GM19035 (cell line): ENCODE data around the gene RETN.
A peak's percentile ranks its signal among the peaks of the same experiment; 100 is the strongest.
"Not testable (repeated sequence)": the region's sequence is repeated elsewhere in the genome, so short reads cannot be mapped to it uniquely, and the experiment has no call there.

Experiments
- ATAC-seq: cut with Tn5 transposase; IDR thresholded peaks from one replicate; pipeline ENCODE4 v1.9.1; 2021; ENCODE audit not compliant: unreplicated experiment

Gene RETN

DNA sequence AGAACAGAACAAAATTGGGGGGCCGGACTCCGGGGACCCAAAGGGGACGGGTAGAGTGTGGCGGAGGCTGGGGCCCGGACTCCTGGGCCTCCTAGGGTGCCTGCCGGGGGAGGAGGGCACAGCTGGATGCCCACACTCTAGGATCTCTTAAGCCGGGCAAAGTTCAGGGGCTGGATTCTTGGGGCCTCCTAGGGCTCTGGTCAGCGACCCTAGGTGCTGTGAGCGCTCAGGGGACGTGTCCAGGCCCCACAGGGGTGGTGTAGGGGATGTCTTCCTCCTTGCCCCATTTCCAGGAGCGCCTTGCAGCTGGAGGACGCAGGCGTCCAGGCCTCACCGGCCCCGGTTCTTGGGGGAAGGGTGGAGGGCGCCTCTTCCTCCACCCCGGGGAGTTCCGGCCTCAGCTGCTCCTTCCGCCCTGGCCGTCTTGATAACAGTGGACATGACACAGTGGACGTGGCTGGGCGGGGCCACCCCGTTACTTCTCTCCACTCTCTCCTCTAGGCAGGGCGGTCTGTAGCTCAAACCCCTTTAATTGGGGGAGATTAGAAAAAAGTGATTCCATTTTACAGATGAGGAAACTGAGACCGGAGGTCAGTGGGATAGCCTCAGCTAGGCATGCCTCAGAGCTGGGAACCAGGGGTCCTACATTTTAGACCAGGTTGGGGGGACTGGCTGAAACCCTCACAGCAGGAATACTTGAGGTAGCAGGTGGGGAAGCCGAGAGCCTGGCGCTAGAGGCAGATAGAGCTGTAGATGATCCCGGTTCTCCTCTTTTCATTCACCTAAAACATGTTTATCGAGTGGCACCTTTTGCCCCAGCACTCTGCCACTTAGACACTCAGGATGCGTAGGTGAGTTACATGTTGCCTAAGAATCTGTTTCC, 31.2 kb upstream of the RETN start:
- peak; percentile 17 for ATAC-seq

DNA sequence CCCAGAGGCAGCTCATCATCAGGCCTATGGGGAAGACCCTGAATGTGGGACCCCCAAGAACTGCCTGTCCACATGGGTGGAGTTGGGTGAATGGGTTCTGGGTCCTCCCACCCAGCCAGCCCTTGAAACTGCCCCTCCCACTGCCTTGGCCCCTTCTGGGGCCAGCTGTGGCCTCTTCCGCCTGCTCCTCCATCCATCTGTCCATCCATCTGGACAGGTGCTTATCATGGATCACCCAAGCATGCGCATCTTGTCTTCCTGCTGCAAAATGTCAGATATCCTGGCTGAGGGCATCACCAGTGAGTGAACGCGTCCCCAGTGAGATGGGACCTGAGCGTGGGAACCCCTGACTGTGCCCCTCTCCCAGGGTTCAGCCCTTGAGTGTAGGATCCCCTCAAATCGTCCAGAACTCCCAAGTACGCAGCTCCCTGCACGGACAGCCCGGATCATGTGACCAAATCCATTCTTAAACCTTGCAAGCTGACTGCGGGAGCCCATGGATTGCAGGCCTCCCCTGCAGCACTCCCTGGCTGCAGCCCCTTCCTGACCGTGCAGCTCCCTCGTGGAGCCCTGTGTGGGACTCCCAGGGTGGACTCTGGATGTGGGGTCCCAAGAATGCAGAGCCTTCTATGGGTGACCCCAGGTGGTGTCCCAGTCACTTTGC, 29.9 kb upstream of the RETN start:
- ATAC-seq: no peak

DNA sequence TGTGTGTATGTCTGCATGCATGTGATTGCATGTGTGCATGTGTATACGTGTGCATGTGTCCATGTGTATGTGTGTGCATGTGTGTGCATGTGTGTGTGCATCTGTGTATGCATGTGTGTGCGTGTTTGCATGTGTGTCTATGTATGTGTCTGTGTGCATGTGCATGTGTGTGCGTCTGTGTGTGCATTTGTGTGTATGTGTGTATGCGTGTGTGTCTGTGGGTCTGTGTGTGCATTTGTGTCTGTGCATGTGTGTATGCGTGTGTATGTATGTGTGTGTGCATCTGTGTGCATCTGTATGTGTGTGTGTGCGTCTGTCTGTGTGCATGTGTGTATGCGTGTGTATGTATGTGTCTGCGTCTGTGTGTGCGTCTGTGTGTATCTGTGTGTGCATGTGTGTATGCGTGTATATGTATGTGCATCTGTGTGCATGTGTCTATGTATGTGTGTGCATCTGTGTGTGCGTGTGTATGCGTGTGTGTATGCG, 28.9 kb upstream of the RETN start:
- no peak for ATAC-seq

DNA sequence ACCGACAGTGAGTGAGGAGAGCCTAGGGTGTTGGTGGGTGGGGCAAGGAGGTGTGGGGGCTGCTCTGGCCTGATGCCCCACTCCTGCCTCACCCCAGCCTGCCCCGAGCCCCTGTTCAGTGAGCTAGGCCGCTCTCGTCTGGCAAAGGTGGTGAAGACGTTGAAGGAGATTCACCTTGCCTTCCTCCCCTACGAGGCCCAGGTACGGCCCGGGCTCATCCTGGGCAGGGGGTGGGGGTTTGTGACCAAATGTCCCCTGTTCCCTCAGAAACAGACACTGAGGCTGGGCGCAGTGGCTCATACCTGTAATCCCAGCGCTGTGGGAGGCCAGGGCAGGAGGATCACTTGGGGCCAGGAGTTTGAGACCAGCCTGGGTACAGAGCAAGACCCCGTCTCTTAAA, 28.0 kb upstream of the RETN start:
- ATAC-seq: no peak

DNA sequence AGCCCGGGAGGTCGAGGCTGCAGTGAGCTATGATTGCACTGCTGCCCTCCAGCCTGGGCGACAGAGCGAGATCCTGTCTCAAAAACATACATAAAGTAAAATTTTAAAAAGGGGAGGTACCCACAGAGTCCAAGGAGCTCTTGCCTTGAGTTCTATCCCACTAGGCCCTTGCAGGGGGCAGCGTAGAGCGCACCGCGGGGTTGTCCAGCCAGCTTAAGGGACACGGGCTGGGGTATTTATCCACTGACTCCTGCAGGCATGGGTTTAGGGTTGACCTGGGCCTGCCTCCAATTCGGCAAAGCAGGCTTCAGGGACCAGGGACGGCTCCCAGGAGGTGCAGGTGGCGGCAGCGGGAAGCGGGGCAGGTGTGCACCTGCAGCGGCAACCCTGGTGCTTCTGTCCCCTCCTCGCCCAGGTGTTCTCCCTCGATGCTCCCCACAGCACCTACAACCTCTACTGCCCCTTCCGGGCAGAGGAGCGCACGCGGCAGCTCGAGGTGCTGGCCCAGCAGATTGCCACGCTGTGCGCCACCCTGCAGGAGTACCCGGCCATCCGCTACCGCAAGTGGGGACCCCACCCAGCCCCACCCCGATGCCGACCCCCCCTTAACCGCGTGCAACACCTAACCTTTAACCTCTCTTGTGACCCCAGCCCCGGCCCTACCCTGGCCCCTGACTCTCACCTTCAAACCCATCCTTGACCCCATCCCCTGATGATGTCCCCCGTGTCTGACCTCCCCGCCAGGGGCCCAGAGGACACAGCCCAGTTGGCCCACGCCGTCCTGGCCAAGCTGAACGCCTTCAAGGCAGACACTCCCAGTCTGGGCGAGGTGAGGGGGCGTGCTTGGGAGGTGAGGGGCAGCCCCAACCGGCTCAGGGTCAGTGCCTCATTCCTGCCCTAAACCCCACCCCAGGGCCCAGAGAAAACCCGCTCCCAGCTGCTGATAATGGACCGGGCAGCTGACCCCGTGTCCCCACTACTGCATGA, 27.3 kb upstream of the RETN start:
- no peak for ATAC-seq

DNA sequence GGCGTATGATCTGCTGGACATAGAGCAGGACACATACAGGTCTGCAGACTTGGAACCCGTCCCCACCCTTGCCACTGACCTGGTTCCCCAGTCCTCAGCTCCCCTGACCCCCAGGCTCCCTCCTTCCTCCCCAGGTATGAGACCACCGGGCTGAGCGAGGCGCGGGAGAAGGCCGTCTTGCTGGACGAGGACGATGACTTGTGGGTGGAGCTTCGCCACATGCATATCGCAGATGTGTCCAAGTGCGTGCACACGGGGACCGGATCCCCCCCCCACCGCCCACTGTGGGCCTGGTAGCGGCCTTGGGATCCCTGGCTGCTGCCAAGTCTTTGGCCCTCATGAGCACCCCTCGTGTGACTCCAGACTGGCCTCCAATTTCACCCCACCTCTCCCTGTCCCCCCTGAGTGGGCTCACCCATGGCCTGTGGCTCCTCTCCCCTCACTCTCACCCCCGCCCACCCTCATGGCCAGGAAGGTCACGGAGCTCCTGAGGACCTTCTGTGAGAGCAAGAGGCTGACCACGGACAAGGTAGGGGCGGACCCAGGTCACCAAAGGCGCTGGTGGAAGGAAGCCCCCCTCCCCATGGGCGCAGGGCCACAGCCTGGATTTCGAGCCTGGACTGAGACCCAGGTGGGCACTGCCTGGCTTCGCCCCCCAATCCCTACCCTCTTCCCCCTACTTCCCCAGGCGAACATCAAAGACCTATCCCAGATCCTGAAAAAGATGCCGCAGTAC, 26.4 kb upstream of the RETN start:
- no peak for ATAC-seq

DNA sequence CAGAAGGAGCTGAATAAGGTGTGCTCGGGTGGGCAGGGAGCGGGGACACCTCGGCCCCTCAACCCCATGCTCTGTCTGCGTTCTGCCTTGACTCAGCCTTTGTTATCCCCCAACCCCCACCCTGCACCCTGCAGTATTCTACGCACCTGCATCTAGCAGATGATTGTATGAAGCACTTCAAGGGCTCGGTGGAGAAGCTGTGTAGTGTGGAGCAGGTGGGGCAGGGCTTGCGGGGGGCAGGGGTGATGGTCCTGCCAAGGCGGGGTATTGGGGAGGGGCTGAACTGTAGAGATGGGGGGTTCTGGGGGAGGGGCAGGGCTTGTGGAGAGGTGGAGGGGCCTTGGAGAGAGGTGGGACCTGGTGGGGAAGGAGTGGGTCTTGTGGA, 25.8 kb upstream of the RETN start:
- ATAC-seq: no peak

DNA sequence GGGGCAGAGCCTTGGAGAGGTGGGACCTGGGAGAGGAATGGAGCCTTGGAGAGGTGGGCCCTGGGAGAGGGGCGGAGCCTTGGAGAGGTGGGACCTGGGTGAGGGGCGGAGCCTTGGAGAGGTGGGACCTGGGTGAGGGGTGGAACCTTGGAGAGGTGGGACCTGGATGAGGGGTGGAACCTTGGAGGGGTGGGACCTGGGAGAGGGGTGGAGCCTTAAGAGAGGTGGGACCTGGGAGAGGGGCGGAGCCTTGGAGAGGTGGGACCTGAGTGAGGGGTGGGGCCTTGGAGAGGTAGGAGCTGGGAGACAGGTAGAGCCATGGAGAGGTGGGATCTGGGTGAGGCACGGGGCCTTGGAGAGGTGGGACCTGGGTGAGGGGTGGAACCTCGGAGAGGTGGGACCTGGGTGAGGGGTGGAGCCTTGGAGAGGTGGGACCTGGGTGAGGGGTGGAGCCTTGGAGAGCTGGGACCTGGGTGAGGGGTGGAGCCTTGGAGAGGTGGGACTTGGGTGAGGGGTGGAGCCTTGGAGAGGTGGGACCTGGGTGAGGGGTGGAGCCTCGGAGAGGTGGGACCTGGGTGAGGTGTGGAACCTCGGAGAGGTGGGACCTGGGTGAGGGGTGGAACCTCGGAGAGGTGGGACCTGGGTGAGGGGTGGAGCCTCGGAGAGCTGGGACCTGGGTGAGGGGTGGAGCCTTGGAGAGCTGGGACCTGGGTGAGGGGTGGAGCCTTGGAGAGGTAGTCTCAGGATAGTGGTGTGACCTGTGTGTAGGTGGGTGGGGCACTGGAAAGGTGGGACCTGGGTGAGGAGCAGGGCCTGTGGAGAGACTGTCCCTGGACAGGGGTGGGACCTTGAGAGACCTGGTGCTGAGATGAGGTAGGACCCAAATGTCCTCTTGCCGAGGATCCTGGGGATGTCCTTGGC, 25.0 kb upstream of the RETN start:
- not testable (repeated sequence) for ATAC-seq

DNA sequence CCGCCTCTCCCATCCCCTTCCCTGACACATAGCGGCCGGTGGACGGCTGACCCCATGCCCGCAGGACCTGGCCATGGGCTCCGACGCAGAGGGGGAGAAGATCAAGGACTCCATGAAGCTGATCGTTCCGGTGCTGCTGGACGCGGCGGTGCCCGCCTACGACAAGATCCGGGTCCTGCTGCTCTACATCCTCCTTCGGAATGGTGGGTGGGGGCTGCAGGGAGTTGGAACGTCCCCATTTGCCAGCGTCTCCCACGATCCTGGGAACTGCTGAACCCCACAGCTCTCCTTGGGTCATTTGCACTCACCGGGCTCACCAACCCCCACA, 24.3 kb upstream of the RETN start:
- no peak for ATAC-seq

DNA sequence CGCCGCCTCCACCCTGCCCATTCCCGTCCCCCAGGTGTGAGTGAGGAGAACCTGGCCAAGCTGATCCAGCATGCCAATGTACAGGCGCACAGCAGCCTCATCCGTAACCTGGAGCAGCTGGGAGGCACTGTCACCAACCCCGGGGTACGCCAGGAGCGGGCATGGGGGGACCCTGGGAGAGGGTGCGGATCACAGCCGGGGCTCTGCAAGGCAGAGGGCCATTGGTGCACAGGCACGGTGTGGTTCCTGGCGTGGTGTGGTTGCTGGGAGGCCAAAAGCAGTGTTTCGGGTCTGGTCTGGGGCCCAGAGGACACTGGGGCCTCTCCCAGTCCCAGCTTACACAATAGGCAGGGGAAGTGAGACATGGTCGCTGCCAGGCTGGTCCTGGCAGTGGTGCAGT, 23.7 kb upstream of the RETN start:
- no peak for ATAC-seq

DNA sequence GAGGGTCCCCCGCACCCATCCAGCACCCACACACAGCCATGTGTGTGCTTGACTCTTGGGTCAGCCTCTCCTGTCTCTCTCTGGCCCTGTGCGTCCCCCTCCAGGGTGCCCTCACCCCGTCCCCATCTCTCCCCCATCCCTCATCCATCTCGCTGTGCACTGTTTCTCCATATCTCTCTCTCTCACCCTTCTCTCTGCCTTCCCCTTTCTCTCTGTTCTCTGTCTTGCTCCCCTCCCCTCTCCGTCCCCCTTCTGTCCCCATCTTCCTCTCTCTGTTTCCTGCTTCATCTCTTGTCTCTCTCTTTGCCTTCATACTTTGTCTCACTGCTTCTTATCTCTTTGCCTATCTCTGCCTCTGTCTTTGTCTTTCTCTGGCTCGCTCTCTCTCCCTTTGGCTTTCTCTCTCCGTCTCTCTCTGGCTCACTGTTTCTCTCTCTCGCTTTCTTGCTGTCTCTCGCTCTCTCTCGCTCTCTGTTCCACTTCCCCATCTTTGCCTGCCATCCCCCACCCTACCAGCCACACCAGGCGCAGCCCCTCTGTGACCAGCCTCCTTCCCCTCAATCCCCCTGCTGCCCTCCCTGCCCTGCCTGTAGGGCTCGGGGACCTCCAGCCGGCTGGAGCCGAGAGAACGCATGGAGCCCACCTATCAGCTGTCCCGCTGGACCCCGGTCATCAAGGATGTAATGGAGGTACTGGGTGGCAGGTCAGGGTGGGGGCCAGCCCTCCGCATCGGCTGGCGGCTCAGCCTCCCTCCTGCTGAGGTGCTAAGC, 23.0 kb upstream of the RETN start:
- ATAC-seq: no peak

DNA sequence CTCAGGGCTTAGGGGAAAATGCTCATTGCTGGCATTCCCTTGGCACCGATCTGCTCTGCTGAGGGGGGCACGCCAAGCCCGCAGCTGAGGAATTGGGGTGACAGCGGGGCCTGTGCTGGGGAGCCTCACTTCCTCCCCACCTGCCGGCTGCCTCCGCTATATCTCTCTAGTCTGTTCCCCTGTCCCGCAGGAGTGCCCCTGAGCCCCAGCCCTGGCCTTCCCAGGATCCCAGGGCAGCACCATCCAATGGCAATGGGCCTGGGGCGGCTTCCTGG, 22.5 kb upstream of the RETN start:
- no peak for ATAC-seq

DNA sequence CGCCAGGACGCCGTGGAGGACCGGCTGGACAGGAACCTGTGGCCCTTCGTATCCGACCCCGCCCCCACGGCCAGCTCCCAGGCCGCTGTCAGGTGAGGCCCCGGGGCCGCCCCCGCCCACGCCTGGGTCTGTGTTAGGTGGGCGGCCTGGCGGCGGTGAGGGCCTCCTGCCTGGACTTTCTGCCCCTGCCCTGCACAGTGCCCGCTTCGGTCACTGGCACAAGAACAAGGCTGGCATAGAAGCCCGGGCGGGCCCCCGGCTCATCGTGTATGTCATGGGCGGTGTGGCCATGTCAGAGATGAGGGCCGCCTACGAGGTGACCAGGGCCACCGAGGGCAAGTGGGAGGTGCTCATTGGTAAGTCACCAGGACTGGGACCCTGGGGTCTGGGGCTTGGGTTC, 21.7 kb upstream of the RETN start:
- ATAC-seq: no peak

DNA sequence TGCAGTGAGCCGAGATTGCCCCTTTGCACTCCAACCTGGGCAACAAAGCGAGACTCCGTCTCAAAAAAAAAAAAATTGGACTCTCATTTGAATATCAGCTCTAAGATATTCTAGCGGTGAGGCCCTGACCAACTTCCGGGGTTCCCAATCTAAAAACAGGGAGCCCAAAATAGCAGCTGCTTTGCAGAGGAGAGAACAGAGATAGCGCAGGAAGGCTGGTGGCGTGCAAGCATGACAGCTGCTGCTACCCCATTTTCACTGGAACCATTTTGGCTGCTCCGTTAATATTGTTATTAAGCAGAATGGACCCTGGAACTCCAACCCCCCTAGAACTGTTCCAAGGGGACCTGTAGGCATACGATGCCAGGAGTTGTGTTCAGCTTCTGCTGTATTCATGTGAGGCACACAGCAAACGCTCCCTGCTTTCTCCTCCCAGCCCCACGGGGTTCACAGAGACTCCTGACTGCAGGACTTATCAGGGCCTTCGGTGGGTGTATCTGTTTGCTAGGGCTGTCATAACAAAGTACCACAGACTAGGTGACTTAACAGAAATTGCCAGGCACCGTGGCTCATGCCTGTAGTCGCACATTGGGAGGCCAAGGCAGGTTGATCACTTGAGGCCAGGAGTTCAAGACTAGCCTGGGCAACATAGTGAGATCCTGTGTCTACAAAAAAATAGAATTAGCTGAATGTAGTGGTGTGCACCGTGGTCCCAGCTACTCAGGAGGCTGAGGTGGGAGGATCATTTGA, 20.4 kb upstream of the RETN start:
- ATAC-seq: no peak

DNA sequence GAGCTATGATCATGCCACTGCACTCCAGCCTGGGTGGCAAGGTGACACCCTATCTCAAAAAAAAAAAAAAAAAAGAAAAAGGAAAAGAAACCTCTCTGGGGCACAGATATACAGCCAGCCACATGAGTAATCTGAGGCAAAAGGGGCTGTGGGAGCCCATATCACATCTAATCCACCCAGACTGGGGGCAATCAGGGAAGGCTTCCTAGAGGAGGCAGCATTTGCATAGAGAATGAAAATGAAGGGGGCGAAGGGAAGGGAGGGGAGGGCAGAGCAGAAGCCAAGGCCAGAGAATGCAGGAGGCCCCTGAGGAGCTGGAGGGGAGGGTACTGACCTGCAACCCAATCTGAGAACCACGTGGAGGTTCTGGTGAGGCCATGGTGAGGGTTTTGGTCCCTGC, 18.7 kb upstream of the RETN start:
- no peak for ATAC-seq

DNA sequence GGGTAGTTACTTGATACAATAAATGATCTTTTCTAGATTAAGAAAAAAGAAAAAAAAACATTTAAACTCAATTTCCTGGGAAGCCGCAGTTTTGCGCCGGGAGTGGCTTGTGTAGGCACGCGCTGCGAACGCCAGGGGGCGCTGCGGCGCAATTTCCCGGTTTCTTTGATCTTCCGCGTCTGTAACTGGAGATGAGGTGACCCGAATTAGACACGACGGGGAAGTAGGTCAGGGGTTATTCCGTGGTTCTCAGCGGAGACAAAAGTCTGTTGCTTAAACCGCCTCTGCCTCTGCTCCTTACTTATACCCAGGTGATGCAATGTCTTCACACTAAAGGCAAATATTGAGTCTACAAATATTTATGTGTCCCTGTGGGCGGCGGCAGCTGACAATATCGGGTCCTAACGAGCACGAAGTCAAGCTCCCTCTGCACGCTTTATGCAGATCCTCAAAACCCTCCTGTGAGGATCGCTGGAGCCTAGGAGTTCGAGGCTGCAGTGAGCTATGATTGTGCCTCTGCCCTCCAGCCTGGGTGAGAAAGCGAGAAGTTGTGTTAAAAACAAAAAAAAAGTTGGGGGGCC, 16.7 kb upstream of the RETN start:
- no peak for ATAC-seq

DNA sequence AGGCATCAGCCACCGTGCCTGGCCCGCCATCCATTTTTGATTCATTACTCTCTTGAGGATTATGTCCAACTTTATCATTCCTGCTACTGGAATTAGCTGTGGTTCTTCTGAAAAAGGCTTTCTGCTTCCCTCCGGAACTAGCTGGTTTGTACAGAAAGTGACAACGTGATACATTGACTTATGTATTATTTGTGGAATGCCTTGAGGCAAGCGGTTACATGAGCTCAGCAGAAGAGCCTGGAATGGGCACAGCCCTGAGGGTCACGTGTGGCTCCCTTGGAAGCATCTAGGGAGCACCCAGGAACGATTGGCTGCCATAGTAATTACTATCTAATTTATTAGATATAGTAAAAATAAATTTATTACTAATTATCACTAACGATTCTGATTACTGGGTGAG, 14.4 kb upstream of the RETN start:
- no peak for ATAC-seq

DNA sequence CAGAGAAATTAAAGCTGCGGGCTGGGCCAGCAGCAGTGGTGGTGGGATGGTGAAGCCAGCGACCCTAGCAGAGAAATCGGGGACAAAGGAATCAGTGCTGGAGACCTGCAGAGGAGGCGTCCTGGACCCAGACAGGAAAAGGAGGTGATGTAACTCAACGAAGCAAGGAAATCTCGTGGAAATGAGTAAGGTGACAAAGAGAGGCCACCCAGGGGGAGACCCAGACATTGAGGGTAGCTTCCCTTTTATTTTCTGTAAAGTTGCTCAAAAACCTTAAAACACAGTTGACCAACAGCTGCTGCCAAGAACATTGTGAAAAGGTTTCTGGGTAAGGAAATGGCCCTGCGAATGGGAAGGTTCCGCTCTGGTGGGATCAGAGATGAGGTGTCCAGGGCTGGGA, 13.3 kb upstream of the RETN start:
- ATAC-seq: no peak
